Suprapubic skin (tissue), 4 donors: ENCODE measurements around the gene RUNX1. TPM values are rescaled to one million over a fixed set of nuclear protein-coding genes. Genes with fewer than 3 reads are reported as not detected.

ENCODE experiments used
- DNase-seq, 2 donors: peaks; one replicate each; pipeline ENCODE4 v3.0.0-alpha.2; 2019; ENCODE audit warnings: low spot score in 2 of 2
- H3K27ac ChIP-seq: fragments of 200-600 bp; sonication (generic); one replicate; pipeline ENCODE4 v1.5.1; 2019
- H3K27me3 ChIP-seq: fragments of 200-600 bp; sonication (generic); one replicate; pipeline ENCODE4 v1.5.1; 2019
- H3K36me3 ChIP-seq: fragments of 200-600 bp; sonication (generic); one replicate; pipeline ENCODE4 v1.5.1; 2019
- H3K4me1 ChIP-seq: fragments of 200-600 bp; sonication (generic); one replicate; pipeline ENCODE4 v1.5.1; 2019
- H3K4me3 ChIP-seq: fragments of 200-600 bp; sonication (generic); one replicate; pipeline ENCODE4 v1.5.1; 2019; ENCODE audit warnings: mild to moderate bottlenecking
- H3K9me3 ChIP-seq: fragments of 200-600 bp; sonication (generic); one replicate; pipeline ENCODE4 v1.5.1; 2019
- CTCF ChIP-seq, 2 donors: fragments of 200-600 bp in 1 of 2; fragments of 450-650 bp in 1 of 2; sonication (generic) in 1 of 2; IDR thresholded peaks; one replicate each; pipeline ENCODE4 v1.5.1; 2016 to 2019; ENCODE audit warnings: antibody characterized with exemption in 2 of 2, mild to moderate bottlenecking in 1 of 2, moderate library complexity in 1 of 2
- EP300 ChIP-seq: sonication (generic); formaldehyde crosslinking; IDR thresholded peaks from one replicate; pipeline ENCODE4 v1.6.1; 2017; ENCODE audit warnings: antibody characterized with exemption
- POLR2A ChIP-seq, 2 donors: fragments of 450-650 bp; IDR thresholded peaks; one replicate each; pipeline ENCODE4 v1.6.1; 2017; ENCODE audit warnings: antibody characterized with exemption in 2 of 2, mild to moderate bottlenecking in 2 of 2, moderate library complexity in 2 of 2
- POLR2AphosphoS5 ChIP-seq, 3 donors: sonication (generic); formaldehyde crosslinking; IDR thresholded peaks; one replicate each; pipeline ENCODE4 v1.6.1; 2017; ENCODE audit warnings: antibody characterized with exemption in 3 of 3
- WGBS: methylation state at CpG from one replicate; pipeline ENCODE4 v1.1.5; 2018; 5-methylcytosine and 5-hydroxymethylcytosine counted together
- total RNA-seq, 4 donors: library from RNA; depleted of rRNA; stranded (reverse); fragments of >200 nt; gene quantifications; one replicate each; pipeline ENCODE4 v1.1.0, GENCODE V29; 2016

RUNX1 gene
- total RNA-seq, 4 donors from 2014 or later: 15.4 to 26.7 (median 20.5) TPM

DNA sequence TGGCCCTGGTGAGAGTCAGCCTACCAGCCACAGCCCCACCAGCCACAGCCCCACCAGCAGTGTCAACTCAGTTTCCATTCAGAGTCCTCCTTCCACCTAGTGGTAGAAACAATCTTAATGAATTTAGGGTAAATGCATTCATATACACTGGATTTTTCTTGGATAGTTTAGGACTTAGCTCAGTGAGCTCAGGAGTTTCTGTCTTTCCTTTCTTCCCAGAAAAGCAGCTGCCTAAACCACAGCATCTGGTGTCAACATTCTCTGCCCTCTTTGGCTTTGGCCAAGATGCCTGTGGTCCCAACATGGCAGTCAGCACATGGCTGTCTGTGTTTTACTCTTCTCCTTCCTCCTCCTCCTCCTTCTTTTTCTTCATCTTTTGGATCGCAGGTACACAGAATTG is 286.3 kb downstream of the RUNX1 start:
- Histone ChIP-seq H3K27me3 (no peaks in the 10 kb centered on the region), H3K27ac (no peak overlapping the region), H3K9me3 (no peaks in the 10 kb centered on the region), H3K36me3 (no peaks in the 10 kb centered on the region), H3K4me1 (no peaks in the 10 kb centered on the region), H3K4me3 (no peak overlapping the region)
- no peak for DNase-seq
- 80% methylated on average over 1 of the region's 1 CpG for WGBS
- no peak for TF ChIP-seq CTCF (IDR thresholded peaks at IDR 0.05)
- TF ChIP-seq POLR2AphosphoS5 (IDR thresholded peaks at IDR 0.05): no peak
- no peak for TF ChIP-seq POLR2A (IDR thresholded peaks at IDR 0.05)
- TF ChIP-seq EP300: no peak

DNA sequence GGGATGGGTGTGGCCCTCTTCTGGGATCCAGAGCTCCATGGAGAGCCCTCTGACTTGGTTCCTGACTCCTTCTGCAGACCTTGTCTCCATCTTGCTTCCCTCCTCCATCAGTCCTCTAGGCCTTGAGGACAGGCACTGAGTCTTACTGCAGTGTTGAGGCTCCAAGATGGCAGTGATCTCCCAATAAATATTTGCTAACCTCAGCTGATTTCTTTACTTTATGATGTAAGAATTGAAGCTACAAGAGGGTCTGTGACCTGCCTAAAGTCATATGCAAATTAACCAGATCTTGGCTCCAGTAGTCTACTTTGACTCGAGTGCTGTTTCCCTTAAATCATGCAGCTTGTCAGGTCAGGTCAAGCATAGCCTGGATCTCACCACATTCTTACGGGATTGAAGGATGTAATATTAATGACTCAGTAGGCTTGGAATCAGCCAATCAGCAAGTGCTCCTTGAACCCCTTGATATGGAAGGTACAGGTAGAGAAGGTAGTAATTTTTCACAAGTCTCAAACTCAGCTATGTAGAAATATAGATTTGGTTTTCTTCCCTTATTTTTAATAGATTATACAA is 287.3 kb downstream of the RUNX1 start:
- Histone ChIP-seq H3K4me3 (no peak overlapping the region), H3K36me3 (no peaks in the 10 kb centered on the region), H3K4me1 (no peaks in the 10 kb centered on the region), H3K27ac (no peak overlapping the region), H3K27me3 (no peaks in the 10 kb centered on the region), H3K9me3 (no peaks in the 10 kb centered on the region)
- no peak for TF ChIP-seq CTCF (IDR thresholded peaks at IDR 0.05)
- no peak for TF ChIP-seq POLR2A (IDR thresholded peaks at IDR 0.05)
- TF ChIP-seq EP300: no peak
- TF ChIP-seq POLR2AphosphoS5 (IDR thresholded peaks at IDR 0.05): no peak
- no peak for DNase-seq
- 63% methylated on average over 2 of the region's 2 CpGs for WGBS

DNA sequence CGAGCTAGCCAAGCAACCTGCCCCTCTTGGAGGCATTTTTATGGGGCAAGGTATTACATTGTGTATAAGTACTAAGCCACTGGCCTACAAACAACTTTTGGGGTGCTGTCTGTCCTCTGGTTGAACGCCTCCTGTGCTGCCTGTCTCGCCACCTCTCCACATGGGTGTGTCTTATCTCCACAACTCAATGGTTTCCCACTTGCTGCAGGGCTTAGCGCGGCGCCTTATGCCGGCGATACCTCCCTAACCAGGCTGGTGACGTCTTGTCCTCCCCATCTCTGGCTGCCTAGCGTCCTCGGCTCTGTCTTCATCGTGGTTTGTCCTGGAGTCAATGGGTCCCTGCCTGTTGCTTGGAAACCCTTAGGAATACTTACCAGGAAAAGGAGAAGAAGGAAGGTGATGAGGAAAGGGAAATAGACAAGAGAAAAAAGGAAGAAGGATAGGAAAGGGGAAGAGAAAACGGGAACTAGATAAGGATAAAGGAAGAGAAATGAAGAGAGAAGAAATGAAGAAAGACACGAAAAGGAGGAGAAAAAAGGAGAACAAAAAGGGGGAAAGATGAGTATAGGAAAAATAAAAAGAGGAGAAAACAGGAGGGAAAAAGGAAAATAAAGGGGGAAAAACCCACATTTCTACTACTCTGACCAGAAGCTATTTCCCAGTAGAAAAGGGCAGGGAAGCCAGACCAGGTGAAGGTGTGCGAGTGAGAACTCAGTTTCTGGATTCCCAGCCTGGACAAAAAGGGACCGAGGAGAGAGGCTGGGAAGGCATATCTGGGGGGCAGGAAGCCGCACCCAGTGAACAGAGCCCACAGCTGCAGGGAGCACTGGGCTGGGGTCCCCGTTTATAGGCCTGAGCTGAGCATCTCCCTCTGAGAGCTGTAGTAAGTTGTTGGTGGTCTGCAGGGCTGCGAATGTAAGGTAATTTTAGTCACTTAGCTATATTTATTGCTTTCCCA is 294.1 kb downstream of the RUNX1 start:
- H3K4me1 ChIP-seq: no peaks in the 10 kb centered on the region
- WGBS: 82% methylated on average over 19 of the region's 19 CpGs

DNA sequence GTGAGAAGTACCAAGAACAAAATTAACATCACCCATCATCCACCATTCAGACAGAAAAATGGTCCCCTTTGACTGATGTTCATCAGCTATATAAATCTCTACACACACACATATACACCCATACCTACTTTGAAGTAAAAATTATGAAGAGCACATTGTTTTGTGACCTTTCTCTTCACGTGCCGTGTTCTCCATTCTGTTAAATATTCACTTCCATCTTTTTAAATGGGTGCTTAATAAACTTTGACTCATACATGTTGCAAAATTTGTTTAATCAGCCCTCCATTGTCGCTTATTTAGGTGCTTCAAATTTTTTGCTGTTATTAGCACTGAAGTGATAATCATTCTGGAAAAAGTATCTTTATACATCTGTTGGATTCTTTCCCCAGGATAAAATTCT is 300.2 kb downstream of the RUNX1 start:
- H3K27ac ChIP-seq: no peak overlapping the region
- WGBS: 82% methylated on average over 3 of the region's 3 CpGs
- no peak for TF ChIP-seq POLR2A (IDR thresholded peaks at IDR 0.05)
- TF ChIP-seq POLR2AphosphoS5 (IDR thresholded peaks at IDR 0.05): no peak
- no peak for TF ChIP-seq EP300
- TF ChIP-seq CTCF (IDR thresholded peaks at IDR 0.05): no peak
- no peaks in the 10 kb centered on the region for H3K9me3 ChIP-seq
- H3K36me3 ChIP-seq: no peaks in the 10 kb centered on the region
- no peaks in the 10 kb centered on the region for H3K27me3 ChIP-seq
- no peak for DNase-seq
- peaks cover 15% of the 10 kb centered on the region for H3K4me1 ChIP-seq
- no peak overlapping the region for H3K4me3 ChIP-seq

More for the DNA sequence above, 294.1 kb downstream of the RUNX1 start:
- DNase-seq: no peak
- H3K36me3 ChIP-seq: no peaks in the 10 kb centered on the region
- H3K27me3 ChIP-seq: no peaks in the 10 kb centered on the region
- H3K27ac ChIP-seq: no peak overlapping the region
- no peak overlapping the region for H3K4me3 ChIP-seq
- H3K9me3 ChIP-seq: no peaks in the 10 kb centered on the region
- TF ChIP-seq POLR2AphosphoS5 (IDR thresholded peaks at IDR 0.05): no peak
- no peak for TF ChIP-seq EP300
- no peak for TF ChIP-seq POLR2A (IDR thresholded peaks at IDR 0.05)
- no peak for TF ChIP-seq CTCF (IDR thresholded peaks at IDR 0.05)

DNA sequence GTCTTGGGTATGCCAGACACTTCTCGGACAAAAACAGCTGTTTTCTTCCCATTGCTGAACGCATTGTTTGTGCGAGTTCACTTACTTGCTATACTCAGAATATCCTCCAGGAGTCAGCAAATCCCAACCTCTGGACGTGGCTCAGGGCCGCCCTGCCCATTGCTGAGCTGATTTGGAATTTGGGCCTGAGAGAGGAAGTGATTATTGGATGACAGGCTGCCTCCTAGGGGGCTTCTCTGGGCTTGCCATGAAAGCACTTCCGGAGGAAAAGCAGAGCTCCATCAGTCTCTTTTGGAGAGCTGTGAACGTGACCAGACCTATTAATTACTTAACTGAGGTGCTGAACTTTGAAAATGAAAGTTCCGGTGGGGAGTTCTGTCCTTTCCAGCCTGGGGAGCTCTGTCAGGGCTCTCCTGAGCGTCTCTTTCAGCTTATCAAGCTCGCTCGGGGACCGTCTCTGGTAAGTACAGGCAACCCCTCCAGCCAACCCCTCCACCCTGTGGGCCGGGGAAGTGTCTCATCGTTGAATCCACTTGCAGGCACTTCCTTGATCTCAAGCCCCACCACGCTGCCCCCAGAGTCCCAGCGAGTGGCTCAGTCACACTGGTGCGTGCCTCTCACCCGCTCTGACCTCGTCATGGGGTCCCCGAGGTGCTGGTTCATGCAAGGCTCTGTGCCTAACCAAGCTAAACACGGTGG is 303.4 kb downstream of the RUNX1 start:
- H3K36me3 ChIP-seq: no peaks in the 10 kb centered on the region
- H3K27ac ChIP-seq: no peak overlapping the region
- no peaks in the 10 kb centered on the region for H3K9me3 ChIP-seq
- no peak for TF ChIP-seq POLR2AphosphoS5 (IDR thresholded peaks at IDR 0.05)
- no peak for TF ChIP-seq POLR2A (IDR thresholded peaks at IDR 0.05)
- peak; percentile 80 to 96 for TF ChIP-seq CTCF (IDR thresholded peaks at IDR 0.05)
- TF ChIP-seq EP300: no peak
- H3K4me3 ChIP-seq: no peak overlapping the region
- no peaks in the 10 kb centered on the region for H3K27me3 ChIP-seq
- peaks cover 24% of the 10 kb centered on the region for H3K4me1 ChIP-seq
- DNase-seq: peak; percentile 83 to 85
- WGBS: 46% methylated on average over 21 of the region's 21 CpGs
